ENCODE data around the gene SRL.

Gene SRL

GRCh38 chr16:4202615-4203345 lies 39.1 kb downstream of the SRL start:
- no peak for DNase-seq (ENCODE audit: low read depth in 2 of 2)

GRCh38 chr16:4200781-4201137 lies 41.1 kb downstream of the SRL start:
- no peak for DNase-seq (ENCODE audit: low read depth in 2 of 2)

DNA sequence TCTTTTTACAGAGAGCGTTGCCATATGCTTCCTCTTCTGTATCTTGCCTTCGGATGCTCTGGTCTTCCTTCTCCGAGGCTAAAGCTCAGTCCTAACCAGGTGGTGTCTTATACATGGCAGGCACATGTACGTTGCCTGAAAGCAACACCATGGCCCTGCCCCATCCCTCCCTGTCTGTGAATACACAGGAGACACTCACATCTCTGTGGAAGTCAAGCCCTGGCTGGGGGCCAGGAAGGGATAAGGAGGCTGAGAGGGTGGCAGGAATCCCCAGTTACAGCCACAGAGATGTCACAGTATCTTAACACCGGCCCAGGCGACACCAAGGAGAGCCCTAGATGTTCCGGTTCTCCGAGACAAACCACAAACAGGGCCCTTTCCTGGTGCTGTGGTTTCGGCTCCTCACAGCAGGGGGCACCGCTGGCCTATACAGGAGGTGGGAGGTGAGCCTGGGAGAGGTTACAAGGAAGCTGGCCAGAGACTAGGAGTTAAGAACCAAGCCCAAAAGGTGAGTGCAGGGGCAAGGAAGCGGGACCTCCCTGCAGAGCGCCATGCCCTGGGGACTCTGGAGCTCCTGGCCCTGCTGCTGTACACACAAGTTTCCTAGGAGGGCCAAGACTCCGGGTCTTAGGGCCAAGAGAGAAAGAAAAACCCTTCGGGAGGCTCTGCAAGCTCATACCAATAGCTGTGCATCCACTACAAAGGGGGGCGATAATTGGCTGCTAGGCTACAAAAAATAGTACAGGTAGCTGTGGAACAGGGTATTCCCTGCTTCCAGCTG lies 41.7 kb downstream of the SRL start:
- no peak for DNase-seq (ENCODE audit: low read depth in 2 of 2)

DNA sequence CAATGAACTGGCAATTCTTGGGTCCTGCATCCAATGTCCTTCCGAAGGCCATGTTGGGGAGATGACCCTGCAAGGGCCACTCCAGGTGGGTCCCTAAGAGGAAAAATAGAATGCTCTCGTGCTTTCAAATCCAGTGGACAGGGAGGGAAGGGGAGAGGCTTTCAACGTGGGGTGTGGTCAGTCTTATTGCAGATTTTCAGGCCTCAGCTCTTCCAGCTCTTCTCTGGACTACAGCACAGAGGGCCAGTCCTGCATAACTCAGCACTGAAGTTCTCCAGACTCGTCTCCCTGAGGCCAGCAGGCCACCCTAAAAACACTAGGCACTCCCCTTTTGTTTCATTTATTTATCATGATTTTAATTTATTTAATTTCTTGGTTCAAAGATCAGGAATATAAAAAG lies 43.1 kb downstream of the SRL start:
- no peak for DNase-seq (ENCODE audit: low read depth in 2 of 2)

DNA sequence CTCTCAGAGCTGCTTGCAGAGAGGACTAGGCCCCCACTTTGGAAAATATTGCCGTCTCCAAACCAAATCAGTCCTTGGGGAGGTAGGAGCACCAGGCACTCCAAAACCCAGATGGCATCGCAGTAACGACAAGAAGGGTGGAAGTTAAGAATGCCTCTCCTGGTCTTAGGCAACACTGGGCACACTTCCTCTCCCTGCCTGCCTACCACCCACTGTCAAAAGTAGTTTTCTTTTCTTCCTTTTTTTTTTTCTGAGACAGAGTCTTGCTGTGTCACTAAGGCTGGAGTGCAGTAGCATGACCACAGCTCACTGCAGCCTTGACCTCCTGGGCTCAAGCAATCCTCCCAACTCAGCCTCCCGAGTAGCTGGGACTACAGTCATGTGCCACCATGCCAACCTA lies 47.2 kb downstream of the SRL start:
- no peak for DNase-seq (ENCODE audit: low read depth in 2 of 2)

GRCh38 chr16:4193920-4194319 lies 48.0 kb downstream of the SRL start:
- DNase-seq (ENCODE audit: low read depth in 2 of 2) = no peak

DNA sequence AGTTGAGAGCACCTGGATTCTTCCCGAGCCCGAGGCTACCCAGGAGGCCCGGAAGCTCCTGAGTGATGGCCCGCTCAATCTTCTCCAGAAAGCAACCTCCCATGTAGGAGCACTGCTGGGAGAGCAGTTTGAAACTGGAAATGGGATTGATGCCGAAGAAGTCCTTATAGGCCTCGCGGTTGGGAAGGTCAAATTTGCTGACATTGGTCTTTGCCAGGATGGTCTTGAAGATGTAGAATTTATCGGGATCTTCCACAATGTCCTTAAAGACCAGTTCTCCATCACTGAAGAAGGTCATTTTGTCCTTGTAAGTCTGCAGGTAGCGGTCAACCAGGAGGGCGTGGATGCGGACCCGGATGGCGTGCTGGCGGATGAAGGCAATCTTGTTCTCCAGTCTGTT lies 49.7 kb downstream of the SRL start:
- DNase-seq (ENCODE audit: low read depth in 2 of 2) = no peak

- no peak for DNase-seq (ENCODE audit: low read depth in 2 of 2)
These were observed 51.1 kb downstream of the SRL start for GRCh38 chr16:4190712-4191333.

DNA sequence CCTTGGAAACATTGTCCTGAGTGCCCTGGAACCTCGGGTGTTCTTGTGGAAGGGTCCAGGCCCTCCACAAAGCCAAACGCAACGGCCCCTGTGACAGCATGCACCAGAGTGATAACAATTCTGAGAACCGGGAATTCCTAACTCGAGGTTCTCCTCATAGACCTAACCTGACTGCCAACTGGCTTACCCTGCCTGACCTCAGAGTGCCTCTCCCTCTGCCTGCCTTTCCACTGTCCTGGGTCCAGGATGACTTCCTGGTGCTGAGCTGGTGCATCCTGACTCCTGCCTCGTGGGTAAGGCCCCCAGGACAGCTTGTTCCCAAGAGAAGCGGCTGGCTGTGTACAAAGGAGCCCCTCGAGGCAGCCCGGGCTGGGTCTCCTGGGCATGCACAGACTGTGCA lies 51.8 kb downstream of the SRL start:
- DNase-seq (ENCODE audit: low read depth in 2 of 2) = no peak

DNA sequence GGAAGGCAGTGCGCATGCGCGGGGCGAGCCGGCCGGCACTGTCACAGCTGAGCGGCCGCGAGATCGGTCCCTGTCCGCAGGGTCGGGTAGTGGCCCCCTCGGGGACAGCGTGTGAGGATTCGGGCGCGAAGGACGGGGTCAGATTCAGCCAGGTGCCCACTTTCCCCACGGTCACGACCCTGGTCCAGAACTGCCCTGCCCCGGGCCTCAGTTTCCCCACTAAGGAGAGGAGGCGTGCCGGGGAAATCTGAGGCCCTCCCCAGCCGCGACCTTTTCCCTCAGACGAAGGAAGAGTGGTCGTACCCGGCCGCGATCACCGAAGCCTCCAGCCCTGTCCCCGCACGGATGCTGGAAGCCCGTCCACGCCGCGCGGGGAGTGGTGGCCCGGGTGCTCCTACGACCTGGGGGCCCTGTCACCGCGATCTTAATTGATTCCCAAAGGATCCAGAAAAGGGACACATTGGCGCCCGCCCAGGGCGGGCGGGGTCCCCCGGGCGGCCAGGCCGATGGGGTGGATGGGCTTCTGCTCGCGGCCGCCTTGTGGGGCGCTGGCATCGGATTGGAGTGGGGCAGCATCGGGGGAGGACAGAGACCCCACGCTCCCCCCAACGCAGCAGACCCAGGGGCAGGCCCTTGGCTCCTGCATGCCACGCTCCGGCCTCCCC lies 57.7 kb downstream of the SRL start:
- no peak for DNase-seq (ENCODE audit: low read depth in 2 of 2)

- DNase-seq (ENCODE audit: low read depth in 2 of 2) = peak; percentile 66 to 86
These were observed 58.4 kb downstream of the SRL start for GRCh38 chr16:4183237-4184037.

DNA sequence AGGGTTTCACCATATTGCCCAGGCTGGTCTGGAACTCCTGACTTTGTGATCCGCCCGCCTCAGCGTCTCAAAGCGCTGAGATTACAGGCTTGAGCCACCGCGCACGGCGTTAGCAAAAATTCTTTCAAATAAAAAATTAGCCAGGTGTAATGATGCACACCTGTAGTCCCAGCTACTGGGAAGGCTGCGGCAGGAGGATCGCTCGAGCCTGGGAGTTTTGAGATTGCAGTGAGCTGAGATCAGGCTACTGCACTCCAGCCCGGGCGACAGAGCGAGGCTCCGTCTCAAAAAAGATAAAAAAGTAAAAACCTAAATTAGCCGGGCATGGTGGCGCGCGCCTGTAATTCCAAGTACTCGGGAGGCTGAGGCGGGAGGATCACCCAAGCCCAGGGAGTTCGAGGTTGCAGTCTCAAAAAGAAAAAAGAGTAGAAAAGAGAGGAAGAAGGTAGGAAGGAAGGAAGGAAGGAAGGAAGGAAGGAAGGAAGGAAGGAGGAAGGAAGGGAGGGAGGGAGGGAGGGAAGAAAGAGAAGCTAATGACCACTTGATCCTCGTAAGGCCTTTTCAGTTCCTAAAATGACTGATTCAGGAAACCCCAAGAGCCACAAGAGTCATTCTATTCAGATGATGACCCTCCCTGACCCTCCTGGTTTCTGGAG lies 59.2 kb downstream of the SRL start:
- no peak for DNase-seq (ENCODE audit: low read depth in 2 of 2)

- no peak for DNase-seq (ENCODE audit: low read depth in 2 of 2)
These were observed 61.4 kb downstream of the SRL start for GRCh38 chr16:4180511-4180910.

DNA sequence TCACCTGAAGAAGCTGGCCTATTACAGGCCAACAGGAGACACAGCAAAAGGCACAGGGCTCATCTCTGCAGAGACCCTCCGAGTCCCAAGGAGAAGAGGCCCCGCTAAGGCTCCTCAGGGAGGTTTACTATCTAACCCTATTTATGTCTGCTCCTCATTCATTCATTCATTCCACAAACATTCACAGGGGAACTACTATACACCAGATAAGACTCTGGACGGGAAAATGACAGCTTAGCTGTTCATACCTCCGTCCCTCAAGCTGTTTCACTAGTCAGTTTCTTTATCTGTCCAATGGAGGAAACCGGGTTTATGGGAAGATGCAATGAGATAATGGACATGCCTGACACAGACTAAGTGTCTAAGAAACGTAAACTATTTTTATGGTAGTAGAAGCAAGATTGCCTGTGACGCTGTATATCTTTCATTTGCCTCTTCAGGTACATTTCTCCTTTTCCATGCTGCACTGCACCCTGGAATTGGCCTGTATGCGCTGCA lies 62.1 kb downstream of the SRL start:
- no peak for DNase-seq (ENCODE audit: low read depth in 2 of 2)

GRCh38 chr16:4179020-4179419 lies 62.9 kb downstream of the SRL start:
- no peak for DNase-seq (ENCODE audit: low read depth in 2 of 2)

GRCh38 chr16:4178468-4179010 lies 63.3 kb downstream of the SRL start:
- no peak for DNase-seq (ENCODE audit: low read depth in 2 of 2)

DNA sequence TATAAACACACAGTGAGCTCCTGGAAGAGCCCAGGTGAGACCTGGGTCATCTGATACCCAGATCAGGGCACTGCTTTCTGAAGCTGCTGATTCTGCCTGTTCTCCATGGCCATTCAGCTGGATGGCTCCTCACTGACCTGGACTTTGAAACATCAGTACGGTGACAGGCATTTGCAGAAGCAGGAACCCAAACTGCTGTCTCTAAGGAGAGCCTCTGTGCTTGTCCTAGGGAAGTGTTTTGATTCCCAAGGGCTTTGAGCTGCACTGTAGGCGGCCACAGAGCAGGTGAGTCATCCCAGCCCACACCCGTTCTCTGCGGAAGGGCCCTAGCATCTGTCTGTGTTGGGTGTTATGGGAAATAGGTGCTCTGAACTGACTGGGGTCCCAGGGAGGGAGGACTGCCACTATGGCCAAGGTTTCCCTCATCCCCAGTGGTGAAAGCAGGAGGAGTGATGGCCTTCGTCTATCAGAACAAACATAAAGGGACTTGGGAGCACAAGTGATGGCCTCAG lies 64.9 kb downstream of the SRL start:
- DNase-seq (ENCODE audit: low read depth in 2 of 2) = no peak

DNA sequence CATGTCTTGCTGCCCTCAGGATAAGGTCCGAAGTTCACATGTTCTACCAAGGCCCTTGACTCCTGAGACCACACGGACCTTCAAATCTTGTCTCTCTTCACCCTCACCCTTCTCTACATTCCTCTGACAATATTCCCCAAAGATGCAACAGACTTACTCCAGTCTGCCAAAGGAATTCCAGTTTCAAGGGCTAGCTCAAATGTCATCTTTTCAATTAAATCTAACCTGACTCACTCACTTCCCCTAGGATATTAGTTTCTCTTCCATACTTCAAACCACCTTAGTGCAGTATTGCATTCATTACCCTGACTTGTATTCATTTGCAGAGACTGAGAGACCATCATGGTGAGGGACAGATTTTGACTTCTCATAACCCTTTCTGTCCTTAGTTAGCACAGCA lies 66.0 kb downstream of the SRL start:
- DNase-seq (ENCODE audit: low read depth in 2 of 2) = no peak

DNA sequence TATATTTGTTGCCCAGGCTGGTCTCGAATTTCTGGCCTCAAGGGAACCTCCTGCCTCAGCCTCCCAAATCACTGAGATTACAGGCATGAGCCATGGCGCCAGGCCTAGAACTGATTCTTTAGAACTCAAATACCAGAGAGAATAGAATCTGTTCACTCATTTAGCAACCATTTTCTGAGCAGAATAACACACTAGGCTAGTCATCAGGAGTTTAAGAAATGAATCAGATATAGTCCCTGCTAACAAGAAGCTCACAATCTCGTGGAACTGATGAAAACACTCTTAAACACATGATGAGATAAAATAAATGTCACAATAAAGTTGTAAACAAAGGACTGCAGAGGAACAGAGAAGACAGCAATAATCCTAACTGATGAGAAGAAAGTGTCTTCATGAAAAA lies 69.8 kb downstream of the SRL start:
- DNase-seq (ENCODE audit: low read depth in 2 of 2) = no peak

GRCh38 chr16:4169415-4169814 lies 72.5 kb downstream of the SRL start:
- no peak for DNase-seq (ENCODE audit: low read depth in 2 of 2)

All from stimulated activated CD8-positive, alpha-beta memory T cell treated with anti-CD3 and anti-CD28 coated beads, Interleukin-7, amount 100 ng/mL, for 4 hours (primary cell).